ENCODE data around the gene CABLES1. TPM values are rescaled to one million over a fixed set of nuclear protein-coding genes. Genes with fewer than 3 reads are reported as not detected.

CABLES1 gene
- total and polyA plus RNA-seq, 2 of the 8 experiments (the other 6 are each of a cell fraction or from before 2014, with no cell fraction given), result 9.2 to 26.4 TPM

- no peak for TF ChIP-seq USF2 (IDR thresholded peaks at IDR 0.05; ENCODE audit: low read length)
- no peak for TF ChIP-seq NRF1 (IDR thresholded peaks at IDR 0.05; ENCODE audit: low read depth, low read length)
- no peak for TF ChIP-seq CBX5 (IDR thresholded peaks at IDR 0.05; ENCODE audit: low read depth, low read length)
- TF ChIP-seq CHD7 (IDR thresholded peaks at IDR 0.05; ENCODE audit: insufficient replicate concordance, low read length), result no peak
These were observed 12.7 kb upstream of the CABLES1 start (continued) for GRCh38 chr18:23122334-23123229.
